ENCODE results near the gene CPEB3. TPM values are rescaled to one million over a fixed set of nuclear protein-coding genes. Genes with fewer than 3 reads are reported as not detected.

The CPEB3 gene
- total and polyA plus RNA-seq, 2 donors (not counting 3 experiments of a cell fraction or from before 2014, with no cell fraction given), result 0.80 to 2.2 TPM

DNA sequence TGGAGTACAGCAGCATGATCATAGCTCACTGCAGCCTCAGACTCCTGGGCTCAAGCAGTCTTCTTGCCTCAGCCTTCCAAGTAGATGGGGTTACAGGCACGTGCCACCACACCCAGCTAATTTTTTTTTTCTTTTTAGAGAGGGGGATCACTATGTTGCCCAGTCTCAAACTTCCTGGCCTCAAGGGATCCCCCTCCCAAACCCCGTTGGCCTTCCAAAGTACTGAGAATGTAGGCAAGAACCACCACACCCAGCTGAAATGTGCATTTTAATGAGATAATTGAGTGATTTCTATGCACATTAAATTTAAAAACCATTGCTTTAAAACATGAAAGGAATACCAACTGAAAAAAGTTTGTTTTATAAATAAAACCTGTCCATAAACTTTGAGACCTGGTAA lies 25.7 kb upstream of the CPEB3 start:
- no peak for DNase-seq (ENCODE audit: low read depth, low spot score)
- Histone ChIP-seq H2AFZ (ENCODE audit: low read depth, low read length) (no peak overlapping the region), H3K4me3 (replicated peaks in 1 of 3; ENCODE audit: insufficient read depth in 1 of 3, low read depth in 1 of 3, low read length in 3 of 3) (no peak overlapping the region), H3K9ac (replicated peaks; ENCODE audit: extremely low read depth, insufficient read depth, low read length) (no peak overlapping the region), H3K4me1 (ENCODE audit: control insufficient read depth, extremely low read depth, insufficient read depth, low read length) (no peaks in the 10 kb centered on the region), H3K79me2 (ENCODE audit: control insufficient read depth, insufficient read depth, low read length) (peaks cover 45% of the 10 kb centered on the region), H3K9me3 (replicated peaks; ENCODE audit: control insufficient read depth, insufficient read depth, low read length) (no peaks in the 10 kb centered on the region), H3K36me3 (ENCODE audit: control insufficient read depth in 2 of 2, extremely low read depth in 1 of 2, insufficient read depth in 2 of 2, low read length in 2 of 2) (peaks cover 3 to 6% of the 10 kb centered on the region in 2 experiments), H3K27me3 (ENCODE audit: control insufficient read depth in 2 of 2, insufficient read depth in 2 of 2, low read length in 2 of 2) (no peaks in the 10 kb centered on the region), H4K20me1 (replicated peaks; ENCODE audit: control insufficient read depth, extremely low read depth, insufficient read depth, low read length) (no peaks in the 10 kb centered on the region), H3K27ac (ENCODE audit: insufficient read depth, low read depth, low read length) (no peak overlapping the region), H3K4me2 (ENCODE audit: insufficient read depth, low read length) (no peak overlapping the region), H3K9me1 (replicated peaks; ENCODE audit: control insufficient read depth, extremely low read depth, insufficient read depth, low read length) (no peaks in the 10 kb centered on the region)
- POLR2A ChIA-PET, result no interaction called here
- CTCF ChIA-PET, result no interaction called here
- intact Hi-C loops (cut with micrococcal nuclease) (no loop called here), dilution Hi-C loops (cut with MboI; ENCODE audit: extremely low pct_ligation_motif_present, low sequenced_read_pairs) (no loop called here)
- no peak for FAIRE-seq
- no peak for TF ChIP-seq EZH2 (IDR thresholded peaks at IDR 0.05; ENCODE audit: borderline replicate concordance, low read depth, low read length, severe bottlenecking)
- TF ChIP-seq, protein P1, sequence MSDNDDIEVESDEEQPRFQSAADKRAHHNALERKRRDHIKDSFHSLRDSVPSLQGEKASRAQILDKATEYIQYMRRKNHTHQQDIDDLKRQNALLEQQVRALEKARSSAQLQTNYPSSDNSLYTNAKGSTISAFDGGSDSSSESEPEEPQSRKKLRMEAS (IDR thresholded peaks at IDR 0.05; ENCODE audit: insufficient read depth, insufficient read length), result no peak
- TF ChIP-seq FOS (IDR thresholded peaks at IDR 0.05; ENCODE audit: borderline replicate concordance, insufficient read depth, low read length), result no peak
- TF ChIP-seq, protein P2, sequence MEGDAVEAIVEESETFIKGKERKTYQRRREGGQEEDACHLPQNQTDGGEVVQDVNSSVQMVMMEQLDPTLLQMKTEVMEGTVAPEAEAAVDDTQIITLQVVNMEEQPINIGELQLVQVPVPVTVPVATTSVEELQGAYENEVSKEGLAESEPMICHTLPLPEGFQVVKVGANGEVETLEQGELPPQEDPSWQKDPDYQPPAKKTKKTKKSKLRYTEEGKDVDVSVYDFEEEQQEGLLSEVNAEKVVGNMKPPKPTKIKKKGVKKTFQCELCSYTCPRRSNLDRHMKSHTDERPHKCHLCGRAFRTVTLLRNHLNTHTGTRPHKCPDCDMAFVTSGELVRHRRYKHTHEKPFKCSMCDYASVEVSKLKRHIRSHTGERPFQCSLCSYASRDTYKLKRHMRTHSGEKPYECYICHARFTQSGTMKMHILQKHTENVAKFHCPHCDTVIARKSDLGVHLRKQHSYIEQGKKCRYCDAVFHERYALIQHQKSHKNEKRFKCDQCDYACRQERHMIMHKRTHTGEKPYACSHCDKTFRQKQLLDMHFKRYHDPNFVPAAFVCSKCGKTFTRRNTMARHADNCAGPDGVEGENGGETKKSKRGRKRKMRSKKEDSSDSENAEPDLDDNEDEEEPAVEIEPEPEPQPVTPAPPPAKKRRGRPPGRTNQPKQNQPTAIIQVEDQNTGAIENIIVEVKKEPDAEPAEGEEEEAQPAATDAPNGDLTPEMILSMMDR (IDR thresholded peaks at IDR 0.05; ENCODE audit: extremely low read depth in 1 of 2, insufficient read depth in 1 of 2, low read depth in 1 of 2, low read length in 2 of 2), result no peak
- TF ChIP-seq JUN (IDR thresholded peaks at IDR 0.05; ENCODE audit: borderline replicate concordance, insufficient read depth, insufficient read length, low read depth), result no peak
- TF ChIP-seq POLR2AphosphoS5 (IDR thresholded peaks at IDR 0.05; ENCODE audit: insufficient read depth, low read depth, low read length), result no peak
- TF ChIP-seq POLR2A (IDR thresholded peaks at IDR 0.05; ENCODE audit: low read depth, low read length), result no peak
- TF ChIP-seq GATA2 (IDR thresholded peaks at IDR 0.05; ENCODE audit: insufficient read depth, insufficient read length, low read depth, low read length), result no peak
- no peak for TF ChIP-seq MYC (IDR thresholded peaks at IDR 0.05; ENCODE audit: low read depth, low read length)
- BruUV-seq (replicated peaks), result no TSS peak

Data from endothelial cell of umbilical vein (primary cell).